Left colon (tissue), 2 donors: ENCODE data around the gene TBK1. TPM values are rescaled to one million over a fixed set of nuclear protein-coding genes. Genes with fewer than 3 reads are reported as not detected.
"Not testable (repeated sequence)": the region's sequence is repeated elsewhere in the genome, so short reads cannot be mapped to it uniquely, and the experiment has no call there.

Experiments used
- ATAC-seq: fragments of 200-7000 bp; cut with Tn5 transposase; one replicate; pipeline ENCODE4 v1.9.1; 2020; ENCODE audit warnings: mild to moderate bottlenecking, moderate library complexity
- DNase-seq, 2 donors: peaks; one replicate each; pipeline ENCODE4 v3.0.0-alpha.2; 2020
- intact Hi-C, 2 donors: fragments of 100-400 bp; cut with DNase I in 1 of 2; cut with micrococcal nuclease in 1 of 2; formaldehyde crosslinking; loops; one replicate each; pipeline versions ENCODE4 v1.11.2 to v1.14.0; 2022; cut with DNase I, micrococcal nuclease
- total RNA-seq, 2 donors: library from RNA; stranded (reverse); fragmentation: NEBNext Ultra II Directional; extraction: Animal tissue kit (Norgen Biotek cat#: 25700); gene quantifications; one replicate each; pipeline ENCODE4 v1.2.1, GENCODE V29; 2021
- donor health status: DM: no; HTN: no; CAD: no.
- donor health status: DM: yes; HTN: yes; CAD: no.

Gene TBK1
- total RNA-seq, 2 donors from 2014 or later: 17.1 to 17.7 TPM

- intact Hi-C loops: loop anchor here in 1 of 2 donors (10.0 kb wide), 1 partner anchor 52 kb away; no protein-coding TSS in a partner anchor
- ATAC-seq (no peak), DNase-seq (no peak)
Measured at GRCh38 chr12:64486657-64487056, 34.7 kb downstream of the TBK1 start.

GRCh38 chr12:64491718-64492117 lies 39.8 kb downstream of the TBK1 start:
- intact Hi-C loops: no loop called here
- ATAC-seq: no peak
- DNase-seq: no peak

- intact Hi-C loops: no loop called here
- DNase-seq (no peak), ATAC-seq (no peak)
Measured at GRCh38 chr12:64493513-64493912, 41.6 kb downstream of the TBK1 start.

GRCh38 chr12:64494998-64495729 lies 43.2 kb downstream of the TBK1 start:
- no peak for DNase-seq
- ATAC-seq: no peak
- intact Hi-C loops: no loop called here

GRCh38 chr12:64496839-64497400 lies 45.0 kb downstream of the TBK1 start:
- intact Hi-C loops: no loop called here
- ATAC-seq (no peak), DNase-seq (no peak)

- intact Hi-C loops: no loop called here
- no peak for ATAC-seq
- DNase-seq: no peak
Measured at GRCh38 chr12:64497484-64497883, 45.6 kb downstream of the TBK1 start.

GRCh38 chr12:64497903-64498302 lies 46.0 kb downstream of the TBK1 start:
- ATAC-seq: no peak
- no peak for DNase-seq
- intact Hi-C loops: no loop called here

- intact Hi-C loops: no loop called here
- no peak for DNase-seq
- no peak for ATAC-seq
Measured at GRCh38 chr12:64500394-64500793, 48.5 kb downstream of the TBK1 start.

- ATAC-seq (no peak), DNase-seq (no peak)
- intact Hi-C loops: no loop called here
Measured at GRCh38 chr12:64501486-64501885, 49.6 kb downstream of the TBK1 start.

- intact Hi-C loops: no loop called here
- DNase-seq (no peak), ATAC-seq (no peak)
Measured at GRCh38 chr12:64506955-64507354, 55.0 kb downstream of the TBK1 start.

- DNase-seq (no peak), ATAC-seq (no peak)
- intact Hi-C loops: no loop called here
Measured at GRCh38 chr12:64510667-64511066, 58.7 kb downstream of the TBK1 start.

GRCh38 chr12:64518396-64518795 lies 66.5 kb downstream of the TBK1 start:
- no peak for DNase-seq
- ATAC-seq: no peak
- intact Hi-C loops: no loop called here

GRCh38 chr12:64521833-64522232 lies 69.9 kb downstream of the TBK1 start:
- intact Hi-C loops: no loop called here
- DNase-seq (no peak), ATAC-seq (no peak)

GRCh38 chr12:64522316-64522715 lies 70.4 kb downstream of the TBK1 start:
- intact Hi-C loops: no loop called here
- DNase-seq (no peak), ATAC-seq (no peak)

- no peak for DNase-seq
- intact Hi-C loops: no loop called here
Measured at GRCh38 chr12:64522807-64523206, 70.9 kb downstream of the TBK1 start.

GRCh38 chr12:64523565-64524444 lies 71.9 kb downstream of the TBK1 start:
- DNase-seq, intact Hi-C loops, ATAC-seq: not testable (repeated sequence)

More at GRCh38 chr12:64522807-64523206, 70.9 kb downstream of the TBK1 start:
- ATAC-seq: no peak

GRCh38 chr12:64525461-64526160 lies 73.7 kb downstream of the TBK1 start:
- DNase-seq: no peak
- intact Hi-C loops: no loop called here
- ATAC-seq: no peak

GRCh38 chr12:64526859-64527258 lies 74.9 kb downstream of the TBK1 start:
- DNase-seq (no peak), ATAC-seq (no peak)
- intact Hi-C loops: no loop called here

- intact Hi-C loops: no loop called here
- no peak for ATAC-seq
- no peak for DNase-seq
Measured at GRCh38 chr12:64528616-64529015, 76.7 kb downstream of the TBK1 start.
